SJCRH30 (cell line): ENCODE results near the gene ADM5. TPM values are rescaled to one million over a fixed set of nuclear protein-coding genes. Genes with fewer than 3 reads are reported as not detected.

Source experiments
- DNase-seq, 2 experiments: peaks; one replicate each; pipeline ENCODE4 v3.0.0-alpha.2; 2015 to 2020
- H3K27ac ChIP-seq: fragments of 250-450 bp; sonication (Bioruptor Pico); 2 replicates; pipeline ENCODE4 v1.5.1; 2020; ENCODE audit warnings: mild to moderate bottlenecking, moderate library complexity
- H3K27me3 ChIP-seq: fragments of 250-450 bp; sonication (Bioruptor Pico); 2 replicates; pipeline ENCODE4 v1.5.1; 2020; ENCODE audit warnings: mild to moderate bottlenecking, moderate library complexity
- H3K36me3 ChIP-seq: fragments of 250-450 bp; sonication (Bioruptor Pico); 2 replicates; pipeline ENCODE4 v1.5.1; 2020; ENCODE audit warnings: mild to moderate bottlenecking, moderate library complexity
- H3K4me1 ChIP-seq: fragments of 250-450 bp; sonication (Bioruptor Pico); 2 replicates; pipeline ENCODE4 v1.5.1; 2020; ENCODE audit warnings: mild to moderate bottlenecking, moderate library complexity
- H3K4me3 ChIP-seq: fragments of 250-450 bp; sonication (Bioruptor Pico); 2 replicates; pipeline ENCODE4 v1.5.1; 2020; ENCODE audit warnings: mild to moderate bottlenecking, moderate library complexity
- H3K9me3 ChIP-seq: fragments of 250-450 bp; sonication (Bioruptor Pico); replicated peaks from 2 replicates; pipeline ENCODE4 v1.5.1; 2020; ENCODE audit warnings: mild to moderate bottlenecking, moderate library complexity
- total RNA-seq: library from RNA; depleted of rRNA; stranded (reverse); fragments of >200 nt; shearing (Covaris generic); gene quantifications from 2 replicates; pipeline ENCODE4 v1.2.3, GENCODE V29; 2014

ADM5 gene
- total RNA-seq, 1 experiment from 2014 or later, result 7.7 TPM

GRCh38 chr19:49654581-49654980 is 34.8 kb upstream of the ADM5 start:
- H3K36me3 ChIP-seq, result peaks cover 63% of the 10 kb centered on the region
- H3K9me3 ChIP-seq, result no peaks in the 10 kb centered on the region
- DNase-seq, result no peak
- H3K4me1 ChIP-seq, result no peaks in the 10 kb centered on the region
- H3K27me3 ChIP-seq, result no peaks in the 10 kb centered on the region
- no peak overlapping the region for H3K4me3 ChIP-seq
- H3K27ac ChIP-seq, result no peak overlapping the region

DNA sequence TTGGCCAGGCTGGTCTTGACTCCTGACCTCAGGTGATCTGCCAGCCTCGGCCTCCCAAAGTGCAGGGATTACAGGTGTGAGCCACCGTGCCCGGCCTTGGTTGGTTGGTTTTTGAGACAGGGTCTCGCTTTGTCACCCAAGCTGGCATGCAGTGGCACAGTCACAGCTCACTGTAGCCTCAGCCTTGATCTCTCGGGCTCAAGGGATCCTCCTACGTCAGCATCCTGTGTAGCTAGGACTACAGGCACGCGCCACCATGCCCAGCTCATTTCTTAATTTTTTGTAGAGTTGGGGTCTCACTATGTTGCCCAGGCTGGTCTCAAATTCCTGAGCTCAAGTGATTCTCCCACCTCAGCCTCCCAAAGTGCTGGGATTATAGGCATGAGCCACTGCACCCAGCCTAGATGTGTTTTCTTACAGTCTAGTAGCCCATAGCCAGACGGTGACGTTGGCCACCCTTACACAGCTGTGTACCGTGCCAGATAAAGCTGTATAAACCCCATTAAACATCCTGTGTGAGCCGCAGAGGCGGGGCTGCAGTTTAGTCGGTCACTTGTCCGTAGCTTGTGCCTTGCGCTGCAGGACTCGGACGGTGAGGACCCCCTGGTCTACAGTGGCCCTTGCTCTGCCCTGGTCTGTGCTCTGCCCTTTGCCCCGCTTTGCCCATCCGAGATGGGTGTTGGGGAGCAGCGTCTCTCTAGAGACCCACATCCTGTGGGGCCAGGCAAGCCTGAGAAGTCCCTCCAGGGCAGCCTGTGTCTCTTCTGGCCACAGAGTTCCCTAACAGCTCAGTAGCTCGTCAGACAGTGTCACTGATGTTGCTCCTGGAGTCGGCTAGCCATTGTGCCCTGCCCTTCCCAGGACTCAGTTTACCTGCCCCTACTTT is 33.6 kb upstream of the ADM5 start:
- Histone ChIP-seq H3K9me3 (no peaks in the 10 kb centered on the region), H3K4me1 (no peaks in the 10 kb centered on the region), H3K27ac (no peak overlapping the region), H3K27me3 (no peaks in the 10 kb centered on the region), H3K4me3 (no peak overlapping the region), H3K36me3 (peaks cover 60% of the 10 kb centered on the region)
- no peak for DNase-seq

DNA sequence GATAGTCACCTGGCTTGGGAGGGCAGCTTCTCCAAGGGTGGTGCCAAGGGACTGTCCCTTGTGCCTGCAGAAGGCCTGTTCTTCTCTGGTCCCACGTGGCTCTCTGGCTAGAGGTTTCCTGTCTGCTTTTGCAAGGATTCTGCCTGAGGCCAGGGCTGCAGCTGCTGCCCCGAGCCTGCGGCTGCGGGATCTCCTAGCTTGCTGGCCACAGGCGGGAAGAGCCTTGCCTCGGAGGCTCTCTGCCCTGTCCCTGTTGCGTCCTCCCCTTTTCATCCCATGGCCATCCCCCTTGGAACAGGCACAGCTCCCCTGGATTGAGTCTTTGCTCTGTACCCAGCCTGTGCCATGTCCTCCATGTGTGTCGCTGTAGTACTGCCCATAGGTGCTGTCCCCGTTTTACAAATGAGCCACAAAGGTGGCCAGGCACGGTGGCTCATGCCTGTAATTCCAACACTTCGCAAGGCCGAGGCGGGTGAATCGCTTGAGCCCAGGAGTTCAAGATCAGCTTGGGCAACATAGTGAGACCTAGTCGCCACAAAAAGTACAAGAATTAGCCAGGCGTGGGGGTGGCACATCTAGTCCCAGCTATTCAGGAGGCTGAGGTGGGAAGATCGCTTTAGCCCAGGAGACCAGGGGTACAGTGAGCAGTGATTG is 32.8 kb upstream of the ADM5 start:
- Histone ChIP-seq H3K27me3 (no peaks in the 10 kb centered on the region), H3K4me1 (no peaks in the 10 kb centered on the region), H3K36me3 (peaks cover 59% of the 10 kb centered on the region), H3K27ac (no peak overlapping the region), H3K9me3 (no peaks in the 10 kb centered on the region), H3K4me3 (no peak overlapping the region)
- no peak for DNase-seq

DNA sequence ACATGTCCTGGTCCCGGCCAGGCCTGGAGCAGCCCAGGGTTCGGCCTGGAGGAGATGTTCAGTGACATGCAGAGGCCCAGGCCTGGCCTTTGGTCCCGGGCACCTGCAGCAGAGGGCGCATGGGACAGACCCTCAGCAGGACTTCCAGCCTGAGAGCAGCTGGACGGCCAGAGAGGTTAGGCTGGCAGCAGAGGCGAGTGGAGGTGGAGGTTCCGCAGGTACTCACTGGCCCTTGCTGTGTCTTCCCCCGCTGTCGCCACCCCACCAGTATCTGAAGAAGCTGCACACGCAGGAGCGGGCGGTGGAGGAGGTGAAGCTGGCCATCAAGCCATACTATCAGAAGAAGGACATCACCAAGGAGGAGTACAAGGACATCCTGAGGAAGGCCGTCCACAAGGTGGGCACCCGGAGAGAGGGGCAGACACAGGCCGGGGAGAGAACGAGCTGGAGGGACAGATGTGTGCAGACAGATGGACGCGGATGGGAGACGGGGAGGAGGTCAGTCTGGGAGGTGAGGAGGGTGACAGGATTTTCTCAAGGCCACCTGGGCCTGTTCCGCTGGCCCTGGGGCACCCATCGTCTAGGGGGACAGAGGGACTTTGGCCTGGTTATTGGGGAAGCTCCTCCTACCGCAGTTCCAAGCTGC is 31.8 kb upstream of the ADM5 start:
- no peaks in the 10 kb centered on the region for H3K9me3 ChIP-seq
- H3K4me1 ChIP-seq, result no peaks in the 10 kb centered on the region
- no peak for DNase-seq
- H3K27ac ChIP-seq, result no peak overlapping the region
- H3K27me3 ChIP-seq, result no peaks in the 10 kb centered on the region
- no peak overlapping the region for H3K4me3 ChIP-seq
- H3K36me3 ChIP-seq, result peaks cover 60% of the 10 kb centered on the region

- H3K27ac ChIP-seq, result no peak overlapping the region
- DNase-seq, result no peak
- no peaks in the 10 kb centered on the region for H3K27me3 ChIP-seq
- H3K36me3 ChIP-seq, result peaks cover 56% of the 10 kb centered on the region
- no peaks in the 10 kb centered on the region for H3K4me1 ChIP-seq
- H3K4me3 ChIP-seq, result no peak overlapping the region
- H3K9me3 ChIP-seq, result no peaks in the 10 kb centered on the region
Measured at GRCh38 chr19:49658139-49658517, 31.3 kb upstream of the ADM5 start.

- no peaks in the 10 kb centered on the region for H3K27me3 ChIP-seq
- H3K36me3 ChIP-seq, result peaks cover 52% of the 10 kb centered on the region
- H3K4me3 ChIP-seq, result no peak overlapping the region
- DNase-seq, result no peak
- H3K27ac ChIP-seq, result no peak overlapping the region
- H3K4me1 ChIP-seq, result 0 out of 2 replicates have a peak, but pooled peaks cover under 1% of the 10 kb centered on the region
- H3K9me3 ChIP-seq, result no peaks in the 10 kb centered on the region
Measured at GRCh38 chr19:49658566-49659442, 30.6 kb upstream of the ADM5 start.

- 0 out of 2 replicates have a peak, but pooled peaks cover 3% of the 10 kb centered on the region for H3K4me1 ChIP-seq
- H3K36me3 ChIP-seq, result peaks cover 37% of the 10 kb centered on the region
- H3K27ac ChIP-seq, result no peak overlapping the region
- no peaks in the 10 kb centered on the region for H3K9me3 ChIP-seq
- no peak overlapping the region for H3K4me3 ChIP-seq
- no peak for DNase-seq
- no peaks in the 10 kb centered on the region for H3K27me3 ChIP-seq
Measured at GRCh38 chr19:49660338-49660961, 28.9 kb upstream of the ADM5 start.

GRCh38 chr19:49662011-49662410 is 27.4 kb upstream of the ADM5 start:
- Histone ChIP-seq H3K4me1 (0 out of 2 replicates have a peak, but pooled peaks cover 3% of the 10 kb centered on the region), H3K27me3 (no peaks in the 10 kb centered on the region), H3K4me3 (no peak overlapping the region), H3K36me3 (peaks cover 35% of the 10 kb centered on the region), H3K9me3 (no peaks in the 10 kb centered on the region), H3K27ac (no peak overlapping the region)
- DNase-seq, result no peak

DNA sequence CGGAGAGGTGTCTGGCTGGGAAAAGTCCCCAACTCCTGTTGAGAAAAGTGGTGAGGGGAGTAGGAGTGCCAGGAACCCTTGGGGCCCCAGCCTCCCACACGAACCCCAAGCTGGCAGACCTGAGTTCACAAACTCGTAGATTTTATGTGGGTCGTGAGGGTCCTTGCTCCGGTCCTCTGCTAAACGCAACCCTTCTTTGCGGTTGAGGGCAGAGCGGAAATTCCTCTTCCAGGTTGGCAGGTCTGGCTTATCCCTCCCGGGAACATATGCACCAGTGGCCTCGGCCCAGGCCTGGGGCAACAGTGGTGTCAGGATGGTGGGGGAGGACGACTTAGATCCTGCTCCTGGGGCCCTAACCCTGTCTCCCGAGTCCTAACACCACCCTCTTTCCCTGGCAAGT is 26.2 kb upstream of the ADM5 start:
- peaks cover 27% of the 10 kb centered on the region for H3K36me3 ChIP-seq
- H3K27me3 ChIP-seq, result no peaks in the 10 kb centered on the region
- no peak overlapping the region for H3K4me3 ChIP-seq
- no peak for DNase-seq
- no peaks in the 10 kb centered on the region for H3K9me3 ChIP-seq
- no peak overlapping the region for H3K27ac ChIP-seq
- 0 out of 2 replicates have a peak, but pooled peaks cover 3% of the 10 kb centered on the region for H3K4me1 ChIP-seq

DNA sequence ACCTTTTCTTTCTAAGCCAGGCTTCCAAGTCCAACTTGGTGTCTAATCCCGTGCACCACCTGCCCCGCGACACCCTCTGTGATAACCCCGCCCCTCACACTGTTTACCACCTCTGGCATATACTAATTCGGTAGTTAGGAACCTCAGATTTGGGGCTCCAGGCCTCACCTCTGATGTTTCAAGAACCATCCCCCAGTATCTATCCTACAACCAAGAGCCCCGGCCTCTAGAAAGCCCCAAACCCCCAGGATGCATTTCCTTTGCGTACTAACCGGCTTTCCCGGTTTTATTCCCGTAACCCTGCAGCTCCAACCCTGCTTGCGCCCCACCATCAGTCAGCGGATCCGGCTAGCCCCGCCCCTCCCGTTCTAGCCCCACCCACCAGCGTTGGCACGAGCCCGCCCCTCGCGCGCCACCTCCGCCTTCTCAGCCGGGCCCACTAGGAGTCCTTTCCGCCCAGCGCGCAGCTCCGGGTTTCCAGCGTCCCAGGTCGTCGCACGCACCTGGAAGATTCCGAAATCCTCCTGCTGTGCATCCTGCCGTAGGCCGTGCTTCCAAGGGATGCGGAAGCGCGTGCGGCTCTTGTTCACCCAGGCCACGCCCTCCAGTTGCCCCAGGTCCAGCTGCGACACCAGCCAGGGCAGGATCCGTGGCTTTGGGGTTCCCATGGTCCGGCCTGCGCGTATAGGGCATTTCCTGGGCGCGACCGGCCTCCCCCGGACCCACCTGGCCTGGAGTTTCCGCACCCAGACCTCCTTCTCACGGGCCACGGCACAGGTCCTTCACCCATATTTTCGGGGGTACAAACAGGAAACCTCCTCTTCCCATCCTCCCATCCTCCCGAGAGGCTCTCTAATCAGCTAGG is 25.0 kb upstream of the ADM5 start:
- Histone ChIP-seq H3K27me3 (no peaks in the 10 kb centered on the region), H3K4me1 (0 out of 2 replicates have a peak, but pooled peaks cover 3% of the 10 kb centered on the region), H3K4me3 (peak overlapping the region; percentile 70), H3K36me3 (peaks cover 18% of the 10 kb centered on the region), H3K27ac (peak overlapping the region; percentile 26; the same call in 1 of the 2 replicates), H3K9me3 (no peaks in the 10 kb centered on the region)
- DNase-seq, result peak; percentile 88 to 89

DNA sequence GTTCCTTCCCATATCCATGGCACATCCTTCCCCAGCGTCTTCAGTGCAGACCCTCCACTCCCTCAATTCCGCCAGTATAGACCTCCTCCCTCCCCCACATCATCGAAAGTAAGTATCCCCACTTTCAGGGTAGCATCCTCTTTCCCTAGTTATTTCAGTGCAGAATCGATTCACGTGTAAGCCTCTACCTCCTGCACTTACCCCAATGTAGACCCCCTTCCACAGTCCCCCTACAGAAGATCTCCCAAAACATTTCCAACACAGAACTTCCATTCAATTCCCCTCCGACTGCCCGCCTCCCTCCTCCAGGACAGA is 24.4 kb upstream of the ADM5 start:
- H3K36me3 ChIP-seq, result peaks cover 12% of the 10 kb centered on the region
- 0 out of 2 replicates have a peak, but pooled peaks cover 3% of the 10 kb centered on the region for H3K4me1 ChIP-seq
- H3K9me3 ChIP-seq, result no peaks in the 10 kb centered on the region
- peak overlapping the region; percentile 70 for H3K4me3 ChIP-seq
- peak overlapping the region; percentile 26; the same call in 1 of the 2 replicates for H3K27ac ChIP-seq
- H3K27me3 ChIP-seq, result no peaks in the 10 kb centered on the region
- DNase-seq, result no peak

DNA sequence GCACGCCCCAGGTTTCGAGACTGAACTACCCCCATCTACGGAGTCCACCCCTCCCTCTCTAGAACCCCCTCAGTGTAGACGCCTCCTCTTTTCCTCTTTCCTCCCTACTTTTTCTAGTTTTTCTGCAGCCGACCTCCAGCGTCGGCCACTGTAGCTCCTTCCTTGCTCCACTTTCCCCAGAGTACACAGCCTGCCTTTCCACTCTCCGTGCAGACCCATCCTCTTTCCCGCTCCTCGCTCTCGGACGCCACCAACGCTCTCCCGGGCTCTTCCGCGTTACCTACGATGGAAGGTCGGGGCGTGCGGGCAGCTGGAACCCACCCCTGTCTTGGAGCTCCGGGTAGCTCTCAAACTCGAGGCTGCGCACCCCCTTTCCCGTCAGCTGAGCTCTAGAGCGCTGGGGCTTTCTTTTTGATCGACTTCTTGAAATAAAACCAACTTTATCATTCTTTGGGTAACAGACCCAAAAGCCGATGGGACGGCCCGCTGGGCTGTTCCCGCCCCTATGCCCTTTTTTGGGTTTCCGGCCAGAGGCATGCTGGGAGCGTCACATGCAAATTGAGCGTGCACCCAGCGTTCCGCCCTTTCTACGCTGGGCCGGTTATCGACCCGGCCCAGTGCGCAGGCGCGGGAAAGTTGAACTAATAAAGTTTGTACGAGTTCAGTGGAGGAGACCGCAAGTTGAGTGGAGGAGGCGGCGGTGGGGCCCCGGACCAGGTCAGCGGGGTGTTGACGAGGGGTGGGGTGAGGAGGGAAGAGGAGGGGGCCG is 23.9 kb upstream of the ADM5 start, which contains the start of the genes BCL2L12 and IRF3:
TSS of gene BCL2L12 (plus strand) at position 583 of the 769 bp plus-strand sequence. CDS start 760 bp downstream, outside the sequence.
TSS of gene IRF3 (minus strand) at position 507 of the 769 bp plus-strand sequence. CDS start 1,019 bp downstream, outside the sequence.
- Histone ChIP-seq H3K36me3 (peaks cover 9% of the 10 kb centered on the region), H3K27ac (peak within 1 kb of the TSS; percentile 26; the same call in 1 of the 2 replicates), H3K4me1 (0 out of 2 replicates have a peak, but pooled peaks cover 3% of the 10 kb centered on the region), H3K4me3 (peak within 1 kb of the TSS; percentile 70), H3K27me3 (no peaks in the 10 kb centered on the region), H3K9me3 (no peaks in the 10 kb centered on the region)
- DNase-seq, result peak; percentile 96 to 97
